Measurements from ENCODE around the gene NHSL1. TPM values are rescaled to one million over a fixed set of nuclear protein-coding genes. Genes with fewer than 3 reads are reported as not detected.

The NHSL1 gene
- total RNA-seq, 2 donors from 2014 or later, result 9.7 to 13.3 TPM

GRCh38 chr6:138440758-138441357 is 58.4 kb downstream of the NHSL1 start:
- H3K9me3 ChIP-seq, result no peaks in the 10 kb centered on the region
- no peak for TF ChIP-seq CTCF (IDR thresholded peaks at IDR 0.05)
- H3K27me3 ChIP-seq (replicated peaks; ENCODE audit: insufficient read depth), result no peaks in the 10 kb centered on the region
- DNase-seq (ENCODE audit: low spot score) (no peak), ATAC-seq (ENCODE audit: insufficient number of reproducible peaks, low FRiP score, low read depth) (no peak)
- no peaks in the 10 kb centered on the region for H3K36me3 ChIP-seq
- H3K4me3 ChIP-seq, result no peak overlapping the region
- H3K27ac ChIP-seq, result no peak overlapping the region
- no peaks in the 10 kb centered on the region for H3K4me1 ChIP-seq (ENCODE audit: control insufficient read depth in 1 of 2, low read depth in 2 of 2)

DNA sequence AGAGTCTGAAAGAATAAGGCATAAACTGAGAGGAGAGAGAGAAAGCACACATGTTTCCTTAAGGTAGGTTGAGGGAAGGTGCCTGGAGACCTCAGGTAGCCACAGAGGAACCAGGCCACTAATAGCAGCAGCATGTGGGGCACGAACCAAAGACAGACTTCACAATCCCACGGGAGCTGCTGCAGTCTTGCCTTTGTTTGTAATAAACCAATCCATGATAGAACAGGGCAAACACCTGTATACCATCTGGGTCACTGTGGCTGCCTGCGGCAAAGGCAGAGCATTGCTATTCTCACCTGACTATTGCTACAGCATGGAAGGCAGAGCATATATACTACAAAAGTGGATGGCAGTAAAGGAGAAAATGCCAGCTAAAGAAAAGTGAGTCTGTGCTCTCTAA is 59.0 kb downstream of the NHSL1 start:
- no peaks in the 10 kb centered on the region for H3K9me3 ChIP-seq
- H3K27me3 ChIP-seq (replicated peaks; ENCODE audit: insufficient read depth), result no peaks in the 10 kb centered on the region
- no peak overlapping the region for H3K27ac ChIP-seq
- no peaks in the 10 kb centered on the region for H3K36me3 ChIP-seq
- no peaks in the 10 kb centered on the region for H3K4me1 ChIP-seq (ENCODE audit: control insufficient read depth in 1 of 2, low read depth in 2 of 2)
- no peak for DNase-seq (ENCODE audit: low spot score)
- no peak for ATAC-seq (ENCODE audit: insufficient number of reproducible peaks, low FRiP score, low read depth)
- no peak overlapping the region for H3K4me3 ChIP-seq
- no peak for TF ChIP-seq CTCF (IDR thresholded peaks at IDR 0.05)

DNA sequence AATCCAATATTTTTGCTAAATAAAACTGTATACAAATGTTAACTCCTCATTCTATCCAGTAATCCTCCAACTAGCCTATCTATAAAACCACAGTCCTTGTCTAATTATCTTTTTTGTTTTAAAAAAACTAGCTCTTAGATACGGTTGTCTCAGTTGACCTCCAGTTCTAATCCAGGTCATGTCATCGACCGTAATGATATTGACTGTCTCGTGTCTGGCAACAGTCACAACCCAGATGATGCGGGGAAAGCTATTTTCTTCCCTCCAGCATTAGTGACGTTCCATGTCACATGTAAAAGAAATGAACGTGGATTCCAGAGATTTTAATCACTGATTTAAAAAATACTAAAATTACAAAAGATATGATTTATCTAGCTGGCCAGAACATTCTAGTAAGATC is 59.7 kb downstream of the NHSL1 start:
- Histone ChIP-seq H3K4me1 (ENCODE audit: control insufficient read depth in 1 of 2, low read depth in 2 of 2) (no peaks in the 10 kb centered on the region), H3K4me3 (no peak overlapping the region), H3K9me3 (no peaks in the 10 kb centered on the region), H3K36me3 (no peaks in the 10 kb centered on the region), H3K27me3 (replicated peaks; ENCODE audit: insufficient read depth) (no peaks in the 10 kb centered on the region), H3K27ac (no peak overlapping the region)
- ATAC-seq (ENCODE audit: insufficient number of reproducible peaks, low FRiP score, low read depth) (no peak), DNase-seq (ENCODE audit: low spot score) (no peak)
- no peak for TF ChIP-seq CTCF (IDR thresholded peaks at IDR 0.05)

- Histone ChIP-seq H3K4me1 (ENCODE audit: control insufficient read depth in 1 of 2, low read depth in 2 of 2) (no peaks in the 10 kb centered on the region), H3K27ac (no peak overlapping the region)
- ATAC-seq (ENCODE audit: insufficient number of reproducible peaks, low FRiP score, low read depth), result no peak
These were observed 64.4 kb downstream of the NHSL1 start for GRCh38 chr6:138434925-138435324.

DNA sequence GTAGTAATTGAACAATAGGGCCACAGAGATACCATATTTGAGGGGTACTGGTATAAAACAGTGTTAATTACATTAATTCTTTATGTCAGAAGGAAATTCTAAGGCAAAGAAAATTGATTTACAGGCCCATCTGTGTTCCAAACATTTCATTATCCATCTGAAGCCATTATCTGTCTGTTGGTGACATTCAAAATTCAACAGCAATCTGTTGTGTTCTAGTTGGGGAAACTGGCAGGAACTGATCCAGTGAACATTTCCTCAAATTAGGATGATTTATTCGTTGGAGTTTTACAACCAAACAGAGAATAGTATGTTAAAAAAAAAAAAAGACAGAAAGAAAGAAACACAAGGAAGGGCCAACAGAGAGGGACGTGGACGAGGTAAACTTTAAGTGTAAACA is 65.2 kb downstream of the NHSL1 start:
- ATAC-seq (ENCODE audit: insufficient number of reproducible peaks, low FRiP score, low read depth), result no peak
- DNase-seq (ENCODE audit: low spot score), result no peak
- no peaks in the 10 kb centered on the region for H3K36me3 ChIP-seq
- no peaks in the 10 kb centered on the region for H3K9me3 ChIP-seq
- H3K4me3 ChIP-seq, result no peak overlapping the region
- H3K4me1 ChIP-seq (ENCODE audit: control insufficient read depth in 1 of 2, low read depth in 2 of 2), result no peaks in the 10 kb centered on the region
- H3K27ac ChIP-seq, result no peak overlapping the region
- no peaks in the 10 kb centered on the region for H3K27me3 ChIP-seq (replicated peaks; ENCODE audit: insufficient read depth)
- TF ChIP-seq CTCF (IDR thresholded peaks at IDR 0.05), result no peak

More at GRCh38 chr6:138434925-138435324, 64.4 kb downstream of the NHSL1 start:
- Histone ChIP-seq H3K27me3 (replicated peaks; ENCODE audit: insufficient read depth) (no peaks in the 10 kb centered on the region), H3K36me3 (no peaks in the 10 kb centered on the region), H3K9me3 (no peaks in the 10 kb centered on the region), H3K4me3 (no peak overlapping the region)
- no peak for TF ChIP-seq CTCF (IDR thresholded peaks at IDR 0.05)
- no peak for DNase-seq (ENCODE audit: low spot score)
